Iris pigment epithelial cell (primary cell): ENCODE measurements around the gene RPGRIP1.
A peak's percentile ranks its signal among the peaks of the same experiment; 100 is the strongest.
"Not testable (repeated sequence)": the region's sequence is repeated elsewhere in the genome, so short reads cannot be mapped to it uniquely, and the experiment has no call there.

ENCODE experiments used
- DNase-seq: peaks from one replicate; pipeline ENCODE4 v3.0.0-alpha.2; 2011; ENCODE audit warnings: low read depth

Gene RPGRIP1

DNA sequence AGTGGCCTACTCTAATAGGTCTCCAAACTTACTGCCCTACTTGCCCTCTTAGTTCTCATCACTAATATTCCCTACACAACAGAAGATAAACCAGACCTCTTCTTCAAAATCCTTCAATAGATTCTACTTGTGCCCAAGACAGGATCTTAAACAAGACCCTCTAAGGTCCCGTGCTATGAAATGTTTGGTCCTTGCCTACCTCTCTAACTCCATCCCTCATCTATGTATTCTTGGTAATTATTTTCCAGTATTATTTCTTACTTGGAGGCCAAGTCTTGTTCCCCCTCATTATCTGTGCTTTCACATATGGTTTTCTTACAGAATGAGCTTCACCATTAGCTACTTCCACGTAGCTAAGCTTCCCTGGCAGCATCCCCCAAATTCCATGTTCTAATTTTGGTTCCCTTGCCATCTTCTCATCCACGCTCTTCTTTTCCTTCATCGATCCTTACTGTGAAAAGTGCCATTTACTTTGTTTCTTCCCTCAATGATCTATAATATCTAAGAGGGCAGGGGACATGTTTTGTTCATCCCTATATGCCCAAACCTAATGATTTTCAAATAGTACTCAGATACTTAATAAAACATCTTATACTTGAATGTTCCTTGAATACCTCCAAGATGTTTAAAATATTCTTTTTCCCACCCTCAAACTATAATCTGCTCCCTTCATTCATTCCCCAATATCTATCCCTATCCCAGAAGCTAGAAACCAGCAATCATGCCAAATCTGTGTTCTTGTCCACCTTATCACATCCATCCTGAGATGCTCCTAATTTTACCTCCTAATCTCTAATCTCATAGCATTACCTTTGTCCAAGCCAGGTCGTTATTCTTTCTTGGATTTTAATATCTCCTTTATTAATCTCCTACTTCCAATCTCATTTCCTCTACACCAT, 20.7 kb upstream of the RPGRIP1 start:
- no peak for DNase-seq

- DNase-seq, result no peak
These were observed 18.1 kb upstream of the RPGRIP1 start for GRCh38 chr14:21261824-21262223.

DNA sequence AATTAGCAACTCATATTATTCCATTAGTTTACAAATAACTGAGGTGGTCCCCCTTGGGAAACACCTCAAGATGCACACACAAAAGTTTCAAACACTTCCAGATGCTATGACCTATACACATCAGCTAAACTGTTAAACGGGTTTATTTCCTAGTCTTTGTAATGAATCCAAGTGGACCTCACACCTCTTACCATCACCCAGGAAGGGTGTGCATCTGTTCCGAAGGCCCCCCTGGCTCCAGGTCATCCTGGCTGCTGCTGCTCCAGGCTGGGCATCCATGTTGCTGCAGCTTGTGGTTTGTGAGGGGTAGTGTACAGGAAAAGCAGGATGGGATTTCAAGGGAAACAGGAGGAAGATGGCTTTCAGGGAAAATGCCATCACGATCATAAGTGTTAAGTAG, 17.5 kb upstream of the RPGRIP1 start:
- DNase-seq, result no peak

- no peak for DNase-seq
These were observed 16.4 kb upstream of the RPGRIP1 start for GRCh38 chr14:21263284-21264024.

GRCh38 chr14:21264025-21264801, 15.7 kb upstream of the RPGRIP1 start:
- peak; percentile 89 for DNase-seq

DNA sequence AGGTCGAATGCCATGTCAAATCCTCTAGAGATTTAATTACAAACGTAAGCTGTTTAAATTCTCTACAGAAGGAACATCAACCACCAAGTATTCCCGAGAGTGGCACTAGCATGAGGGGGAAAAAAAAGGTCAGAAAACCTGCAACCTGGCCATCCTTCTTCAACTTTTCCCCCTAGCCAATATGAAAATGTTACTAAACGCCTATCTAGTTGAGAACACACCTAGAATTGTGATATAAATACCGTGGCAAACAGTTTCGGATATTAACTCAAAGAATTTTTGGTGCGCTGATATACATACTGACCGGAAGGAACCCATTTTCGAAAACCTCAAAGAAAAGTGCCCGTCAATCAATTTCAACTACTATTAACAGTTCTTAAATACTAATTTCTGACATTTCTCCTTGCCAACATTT, 12.4 kb upstream of the RPGRIP1 start:
- no peak for DNase-seq

DNA sequence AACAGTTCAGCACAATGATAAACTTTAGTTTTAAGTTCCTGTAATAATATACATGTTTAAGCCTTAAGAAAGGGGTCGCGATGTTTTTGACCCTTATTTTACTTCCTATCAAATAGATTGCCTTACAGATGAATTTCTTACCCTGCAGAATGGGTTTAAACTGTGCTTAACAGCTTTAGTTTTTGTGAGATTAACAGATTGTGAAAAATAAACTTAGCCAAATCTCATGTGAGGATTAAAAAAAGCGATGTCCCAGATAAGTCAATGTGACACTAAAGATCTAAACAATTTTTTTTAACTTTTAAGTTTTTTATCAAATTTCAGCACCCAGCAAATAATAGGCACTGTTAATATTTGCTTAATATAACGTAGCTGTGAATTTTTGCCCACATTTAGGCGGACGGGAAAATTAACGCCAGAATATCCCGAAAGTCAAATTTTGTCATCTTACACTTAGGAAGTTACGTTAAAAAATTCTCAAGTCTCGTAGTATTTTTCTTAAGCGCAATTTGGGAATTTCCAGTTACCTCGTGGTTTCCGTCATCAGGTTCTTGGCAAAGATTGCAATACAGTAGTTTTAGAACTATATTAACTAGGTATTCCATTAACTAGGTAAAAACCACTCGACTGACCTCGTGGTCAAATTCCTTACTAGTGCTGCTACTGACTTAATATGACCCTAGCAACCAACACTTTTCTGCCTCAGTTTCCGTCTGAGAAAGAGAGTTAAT, 11.8 kb upstream of the RPGRIP1 start:
- peak; percentile 43 for DNase-seq

- peak; percentile 75 for DNase-seq
These were observed 11.1 kb upstream of the RPGRIP1 start for GRCh38 chr14:21268617-21269251.

DNA sequence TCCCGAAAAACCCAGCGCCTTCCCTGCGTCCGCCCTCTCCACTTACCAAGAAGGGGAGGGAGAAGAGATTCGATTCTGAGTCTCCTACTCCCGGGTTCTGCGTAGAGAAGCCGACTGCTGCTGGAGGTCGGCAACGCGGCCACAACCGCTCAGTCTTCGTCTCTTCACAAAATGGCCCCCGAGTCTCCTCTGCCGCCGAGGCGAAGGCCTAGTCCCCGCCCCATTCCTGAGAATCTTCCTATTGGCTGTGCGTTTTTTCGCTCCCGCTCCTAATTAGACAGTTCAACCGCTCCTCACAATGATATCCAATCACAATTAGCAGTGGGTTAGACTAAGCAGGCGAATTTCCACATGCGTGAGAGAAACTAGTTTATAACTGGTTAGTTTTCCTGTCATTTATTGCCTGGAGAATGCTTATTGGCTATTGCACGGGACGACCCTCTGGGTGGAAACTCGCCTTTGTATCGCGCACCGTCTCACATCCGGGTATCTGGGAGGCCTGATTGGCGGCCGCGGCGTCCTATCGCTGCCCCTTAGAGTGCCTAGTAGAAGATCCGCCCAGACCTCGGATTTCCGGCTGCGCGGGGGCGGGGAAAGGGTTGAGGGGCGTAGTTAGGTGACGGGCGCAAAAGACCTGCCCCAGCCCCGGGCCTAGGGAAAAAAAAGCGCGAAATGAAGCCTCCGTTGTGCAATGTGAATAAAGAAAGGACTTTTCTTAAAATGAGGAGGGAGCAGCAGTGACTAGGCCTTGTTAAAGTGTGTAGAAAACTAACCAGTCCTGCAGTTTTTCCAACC, 10.4 kb upstream of the RPGRIP1 start, which contains the start of gene HNRNPC:
Gene HNRNPC, minus strand, starts transcription at position 191 of the 795 bp plus-strand sequence. CDS start 35,249 bp downstream, outside the sequence.
- peak; percentile 100 for DNase-seq

GRCh38 chr14:21272661-21273060, 7.2 kb upstream of the RPGRIP1 start:
- not testable (repeated sequence) for DNase-seq

GRCh38 chr14:21275261-21275858, 4.5 kb upstream of the RPGRIP1 start:
- DNase-seq, result no peak

GRCh38 chr14:21278632-21279031, 1.3 kb upstream of the RPGRIP1 start:
- peak; percentile 55 for DNase-seq

DNA sequence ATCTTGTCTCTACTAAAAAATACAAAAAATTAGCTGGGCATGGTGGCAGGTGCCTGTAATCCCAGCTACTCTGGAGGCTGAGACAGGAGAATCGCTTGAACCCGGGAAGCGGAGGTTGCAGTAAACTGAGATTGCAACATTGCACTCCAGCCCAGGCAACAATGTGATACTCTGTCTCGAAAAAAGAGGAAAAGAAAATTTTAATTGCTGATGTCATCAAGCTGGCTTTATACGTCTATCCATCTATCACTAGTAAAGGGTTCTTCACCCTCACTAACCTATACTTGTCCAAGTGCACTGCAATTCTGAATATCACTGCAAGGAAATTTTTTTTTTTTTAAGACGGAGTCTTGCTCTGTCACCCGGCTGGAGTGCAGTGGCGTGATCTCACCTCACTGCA, 2.0 kb downstream of the RPGRIP1 start:
- not testable (repeated sequence) for DNase-seq

DNA sequence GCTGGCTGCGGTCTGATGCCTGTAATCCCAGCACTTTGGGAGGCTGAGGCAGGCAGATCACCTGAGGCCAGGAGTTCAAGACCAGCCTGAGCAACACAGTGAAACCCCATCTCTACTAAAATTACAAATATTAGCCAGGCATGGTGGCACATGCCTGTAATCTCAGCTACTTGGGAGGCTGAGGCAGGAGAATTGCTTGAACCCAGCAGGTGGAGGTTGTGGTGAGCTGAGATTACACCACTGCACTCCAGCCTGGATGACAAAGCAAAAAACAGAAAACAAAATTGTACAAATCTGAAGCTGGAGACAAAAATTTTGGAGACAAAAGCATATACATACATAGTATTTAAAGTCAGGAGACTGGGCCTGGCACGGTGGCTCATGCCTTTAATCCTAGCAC, 6.6 kb downstream of the RPGRIP1 start:
- DNase-seq, result not testable (repeated sequence)

DNA sequence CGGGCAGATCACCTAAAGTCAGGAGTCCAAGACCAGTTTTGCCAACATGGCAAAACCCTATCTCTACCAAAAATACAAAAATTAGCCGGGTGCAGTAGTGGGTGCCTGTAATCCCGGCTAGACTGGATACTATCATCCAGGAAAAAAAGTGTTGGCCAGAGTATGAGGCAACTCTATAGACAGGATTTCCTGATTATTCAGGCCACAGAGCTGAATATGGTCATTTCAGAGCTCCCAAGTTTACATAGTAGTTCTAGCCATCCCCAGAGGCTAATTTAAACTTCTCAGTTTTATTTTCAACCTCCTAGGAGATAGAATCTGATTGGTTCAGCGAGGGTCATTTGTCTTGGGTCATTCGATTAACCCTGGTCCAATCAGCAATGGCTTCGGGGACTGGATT, 7.3 kb downstream of the RPGRIP1 start:
- no peak for DNase-seq

- not testable (repeated sequence) for DNase-seq
These were observed 14.1 kb downstream of the RPGRIP1 start for GRCh38 chr14:21294026-21294425.

DNA sequence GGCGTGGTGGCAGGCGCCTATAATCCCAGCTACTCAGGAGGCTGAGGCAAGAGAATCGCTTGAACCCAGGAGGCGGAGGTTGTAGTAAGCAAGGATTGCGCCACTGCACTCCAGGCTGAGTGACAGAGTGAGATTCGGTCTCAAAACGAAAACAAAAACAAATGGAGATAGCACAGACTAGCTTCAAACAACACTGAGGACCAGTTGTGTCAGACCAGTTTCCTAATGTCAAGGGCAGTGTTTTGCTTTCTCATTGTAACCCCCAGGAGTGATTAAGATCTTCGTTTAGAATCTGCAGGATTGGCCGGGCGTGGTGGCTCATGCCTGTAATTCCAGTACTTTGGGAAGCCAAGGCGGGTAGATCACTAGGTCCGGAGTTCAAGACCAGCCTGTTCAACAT, 18.5 kb downstream of the RPGRIP1 start:
- DNase-seq, result no peak

- no peak for DNase-seq
These were observed 19.8 kb downstream of the RPGRIP1 start for GRCh38 chr14:21299562-21300130.

DNA sequence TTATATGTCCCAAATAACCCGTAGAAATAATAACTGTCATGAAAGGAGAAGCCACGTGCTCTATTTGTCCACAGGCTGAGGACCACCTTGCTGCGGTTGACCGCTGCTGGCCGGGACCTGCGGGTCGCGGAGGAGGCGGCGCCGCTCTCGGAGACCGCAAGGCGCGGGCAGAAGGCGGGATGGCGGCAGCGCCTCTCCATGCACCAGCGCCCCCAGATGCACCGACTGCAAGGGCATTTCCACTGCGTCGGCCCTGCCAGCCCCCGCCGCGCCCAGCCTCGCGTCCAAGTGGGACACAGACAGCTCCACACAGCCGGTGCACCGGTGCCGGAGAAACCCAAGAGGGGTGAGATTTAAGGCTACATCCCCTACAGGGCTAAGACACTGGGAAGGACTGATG, 21.0 kb downstream of the RPGRIP1 start:
- no peak for DNase-seq
